Measurements from ENCODE around the gene GMDS.

GMDS gene

GRCh38 chr6:1970151-1970561 lies 275.2 kb downstream of the GMDS start:
- Histone ChIP-seq H3K27ac (ENCODE audit: low read depth, low read length) (no peak overlapping the region), H3K36me3 (ENCODE audit: insufficient read depth, low read length) (no peaks in the 10 kb centered on the region), H3K27me3 (ENCODE audit: insufficient read depth, low read length) (no peaks in the 10 kb centered on the region), H3K4me1 (ENCODE audit: control insufficient read depth, insufficient read depth, low read length, unreplicated experiment) (no peaks in the 10 kb centered on the region), H2AFZ (ENCODE audit: low read length, unreplicated experiment) (no peak overlapping the region), H3K79me2 (ENCODE audit: control insufficient read depth, insufficient read depth, low read length, unreplicated experiment) (no peaks in the 10 kb centered on the region), H3K4me3 (ENCODE audit: low read depth, low read length) (no peak overlapping the region)

- Histone ChIP-seq H3K27ac (ENCODE audit: low read depth, low read length) (no peak overlapping the region), H3K79me2 (ENCODE audit: control insufficient read depth, insufficient read depth, low read length, unreplicated experiment) (no peaks in the 10 kb centered on the region), H3K4me3 (ENCODE audit: low read depth, low read length) (no peak overlapping the region), H3K27me3 (ENCODE audit: insufficient read depth, low read length) (no peaks in the 10 kb centered on the region), H3K36me3 (ENCODE audit: insufficient read depth, low read length) (no peaks in the 10 kb centered on the region), H3K4me1 (ENCODE audit: control insufficient read depth, insufficient read depth, low read length, unreplicated experiment) (no peaks in the 10 kb centered on the region), H2AFZ (ENCODE audit: low read length, unreplicated experiment) (no peak overlapping the region)
Observed at GRCh38 chr6:1966713-1967112, 278.7 kb downstream of the GMDS start.

GRCh38 chr6:1965596-1966224 lies 279.7 kb downstream of the GMDS start:
- H3K36me3 ChIP-seq (ENCODE audit: insufficient read depth, low read length): no peaks in the 10 kb centered on the region
- no peaks in the 10 kb centered on the region for H3K27me3 ChIP-seq (ENCODE audit: insufficient read depth, low read length)
- no peak overlapping the region for H3K27ac ChIP-seq (ENCODE audit: low read depth, low read length)
- H3K4me3 ChIP-seq (ENCODE audit: low read depth, low read length): no peak overlapping the region
- H3K4me1 ChIP-seq (ENCODE audit: control insufficient read depth, insufficient read depth, low read length, unreplicated experiment): no peaks in the 10 kb centered on the region
- no peaks in the 10 kb centered on the region for H3K79me2 ChIP-seq (ENCODE audit: control insufficient read depth, insufficient read depth, low read length, unreplicated experiment)
- H2AFZ ChIP-seq (ENCODE audit: low read length, unreplicated experiment): no peak overlapping the region

GRCh38 chr6:1963596-1963995 lies 281.8 kb downstream of the GMDS start:
- Histone ChIP-seq H3K27ac (ENCODE audit: low read depth, low read length) (no peak overlapping the region), H3K4me3 (ENCODE audit: low read depth, low read length) (no peak overlapping the region), H3K27me3 (ENCODE audit: insufficient read depth, low read length) (no peaks in the 10 kb centered on the region), H2AFZ (ENCODE audit: low read length, unreplicated experiment) (no peak overlapping the region), H3K79me2 (ENCODE audit: control insufficient read depth, insufficient read depth, low read length, unreplicated experiment) (no peaks in the 10 kb centered on the region), H3K4me1 (ENCODE audit: control insufficient read depth, insufficient read depth, low read length, unreplicated experiment) (no peaks in the 10 kb centered on the region), H3K36me3 (ENCODE audit: insufficient read depth, low read length) (no peaks in the 10 kb centered on the region)

- Histone ChIP-seq H2AFZ (ENCODE audit: low read length, unreplicated experiment) (no peak overlapping the region), H3K4me1 (ENCODE audit: control insufficient read depth, insufficient read depth, low read length, unreplicated experiment) (no peaks in the 10 kb centered on the region), H3K4me3 (ENCODE audit: low read depth, low read length) (no peak overlapping the region)
Observed at GRCh38 chr6:1962201-1962600, 283.2 kb downstream of the GMDS start.

GRCh38 chr6:1960486-1961142 lies 284.8 kb downstream of the GMDS start:
- no peaks in the 10 kb centered on the region for H3K36me3 ChIP-seq (ENCODE audit: insufficient read depth, low read length)

More at GRCh38 chr6:1962201-1962600, 283.2 kb downstream of the GMDS start:
- Histone ChIP-seq H3K79me2 (ENCODE audit: control insufficient read depth, insufficient read depth, low read length, unreplicated experiment) (no peaks in the 10 kb centered on the region), H3K27me3 (ENCODE audit: insufficient read depth, low read length) (no peaks in the 10 kb centered on the region), H3K36me3 (ENCODE audit: insufficient read depth, low read length) (no peaks in the 10 kb centered on the region), H3K27ac (ENCODE audit: low read depth, low read length) (no peak overlapping the region)

GRCh38 chr6:1958257-1958656 lies 287.1 kb downstream of the GMDS start:
- no peaks in the 10 kb centered on the region for H3K27me3 ChIP-seq (ENCODE audit: insufficient read depth, low read length)
- no peaks in the 10 kb centered on the region for H3K36me3 ChIP-seq (ENCODE audit: insufficient read depth, low read length)
- H3K27ac ChIP-seq (ENCODE audit: low read depth, low read length): no peak overlapping the region
- no peak overlapping the region for H2AFZ ChIP-seq (ENCODE audit: low read length, unreplicated experiment)
- H3K4me3 ChIP-seq (ENCODE audit: low read depth, low read length): no peak overlapping the region
- peaks cover under 1% of the 10 kb centered on the region for H3K4me1 ChIP-seq (ENCODE audit: control insufficient read depth, insufficient read depth, low read length, unreplicated experiment)
- H3K79me2 ChIP-seq (ENCODE audit: control insufficient read depth, insufficient read depth, low read length, unreplicated experiment): no peaks in the 10 kb centered on the region

More at GRCh38 chr6:1960486-1961142, 284.8 kb downstream of the GMDS start:
- Histone ChIP-seq H2AFZ (ENCODE audit: low read length, unreplicated experiment) (no peak overlapping the region), H3K27me3 (ENCODE audit: insufficient read depth, low read length) (no peaks in the 10 kb centered on the region), H3K27ac (ENCODE audit: low read depth, low read length) (no peak overlapping the region), H3K79me2 (ENCODE audit: control insufficient read depth, insufficient read depth, low read length, unreplicated experiment) (no peaks in the 10 kb centered on the region), H3K4me1 (ENCODE audit: control insufficient read depth, insufficient read depth, low read length, unreplicated experiment) (no peaks in the 10 kb centered on the region), H3K4me3 (ENCODE audit: low read depth, low read length) (no peak overlapping the region)

GRCh38 chr6:1957746-1958145 lies 287.7 kb downstream of the GMDS start:
- Histone ChIP-seq H2AFZ (ENCODE audit: low read length, unreplicated experiment) (no peak overlapping the region), H3K4me1 (ENCODE audit: control insufficient read depth, insufficient read depth, low read length, unreplicated experiment) (peaks cover 5% of the 10 kb centered on the region), H3K27me3 (ENCODE audit: insufficient read depth, low read length) (no peaks in the 10 kb centered on the region), H3K27ac (ENCODE audit: low read depth, low read length) (no peak overlapping the region), H3K79me2 (ENCODE audit: control insufficient read depth, insufficient read depth, low read length, unreplicated experiment) (no peaks in the 10 kb centered on the region), H3K36me3 (ENCODE audit: insufficient read depth, low read length) (no peaks in the 10 kb centered on the region), H3K4me3 (ENCODE audit: low read depth, low read length) (no peak overlapping the region)

GRCh38 chr6:1952740-1953360 lies 292.6 kb downstream of the GMDS start:
- Histone ChIP-seq H3K4me1 (ENCODE audit: control insufficient read depth, insufficient read depth, low read length, unreplicated experiment) (peaks cover 15% of the 10 kb centered on the region), H3K36me3 (ENCODE audit: insufficient read depth, low read length) (no peaks in the 10 kb centered on the region), H3K79me2 (ENCODE audit: control insufficient read depth, insufficient read depth, low read length, unreplicated experiment) (no peaks in the 10 kb centered on the region), H3K27me3 (ENCODE audit: insufficient read depth, low read length) (no peaks in the 10 kb centered on the region), H3K27ac (ENCODE audit: low read depth, low read length) (peak overlapping the region; percentile 74), H3K4me3 (ENCODE audit: low read depth, low read length) (no peak overlapping the region), H2AFZ (ENCODE audit: low read length, unreplicated experiment) (peak overlapping the region; percentile 2)

GRCh38 chr6:1950631-1951030 lies 294.8 kb downstream of the GMDS start:
- no peak overlapping the region for H3K27ac ChIP-seq (ENCODE audit: low read depth, low read length)
- no peak overlapping the region for H3K4me3 ChIP-seq (ENCODE audit: low read depth, low read length)
- H3K27me3 ChIP-seq (ENCODE audit: insufficient read depth, low read length): no peaks in the 10 kb centered on the region
- peaks cover 15% of the 10 kb centered on the region for H3K4me1 ChIP-seq (ENCODE audit: control insufficient read depth, insufficient read depth, low read length, unreplicated experiment)
- H2AFZ ChIP-seq (ENCODE audit: low read length, unreplicated experiment): no peak overlapping the region
- no peaks in the 10 kb centered on the region for H3K36me3 ChIP-seq (ENCODE audit: insufficient read depth, low read length)
- H3K79me2 ChIP-seq (ENCODE audit: control insufficient read depth, insufficient read depth, low read length, unreplicated experiment): no peaks in the 10 kb centered on the region

GRCh38 chr6:1949538-1949937 lies 295.9 kb downstream of the GMDS start:
- no peak overlapping the region for H3K4me3 ChIP-seq (ENCODE audit: low read depth, low read length)
- peaks cover 15% of the 10 kb centered on the region for H3K4me1 ChIP-seq (ENCODE audit: control insufficient read depth, insufficient read depth, low read length, unreplicated experiment)
- no peak overlapping the region for H3K27ac ChIP-seq (ENCODE audit: low read depth, low read length)
- H2AFZ ChIP-seq (ENCODE audit: low read length, unreplicated experiment): no peak overlapping the region
- no peaks in the 10 kb centered on the region for H3K79me2 ChIP-seq (ENCODE audit: control insufficient read depth, insufficient read depth, low read length, unreplicated experiment)
- no peaks in the 10 kb centered on the region for H3K27me3 ChIP-seq (ENCODE audit: insufficient read depth, low read length)
- H3K36me3 ChIP-seq (ENCODE audit: insufficient read depth, low read length): no peaks in the 10 kb centered on the region

Measured in ACC112 (cell line).